ENCODE results near the gene CRISPLD2. TPM values are rescaled to one million over a fixed set of nuclear protein-coding genes. Genes with fewer than 3 reads are reported as not detected.

The CRISPLD2 gene
- total RNA-seq, 4 donors from 2014 or later, result 174 to 411 (median 219) TPM

DNA sequence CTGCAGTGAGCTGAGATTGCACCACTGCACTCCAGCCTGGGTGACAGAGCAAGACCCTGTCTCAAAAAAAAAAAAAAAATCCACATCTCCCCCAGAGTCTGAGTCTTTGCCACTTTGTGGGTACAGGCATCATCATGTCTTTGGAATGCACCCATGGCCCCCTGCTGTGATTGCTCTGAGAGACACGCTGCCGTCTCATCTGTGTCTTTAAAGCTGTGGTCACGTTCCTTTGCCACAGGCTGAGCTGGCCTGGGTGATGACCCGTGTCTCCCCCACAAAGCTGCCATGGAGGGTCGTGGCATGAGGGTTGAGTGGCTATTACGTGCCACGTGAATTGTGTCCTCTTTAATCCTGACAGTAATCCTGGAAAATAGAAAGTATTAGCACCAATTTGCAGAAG, 20.2 kb downstream of the CRISPLD2 start:
- H3K27me3 ChIP-seq, result no peaks in the 10 kb centered on the region

DNA sequence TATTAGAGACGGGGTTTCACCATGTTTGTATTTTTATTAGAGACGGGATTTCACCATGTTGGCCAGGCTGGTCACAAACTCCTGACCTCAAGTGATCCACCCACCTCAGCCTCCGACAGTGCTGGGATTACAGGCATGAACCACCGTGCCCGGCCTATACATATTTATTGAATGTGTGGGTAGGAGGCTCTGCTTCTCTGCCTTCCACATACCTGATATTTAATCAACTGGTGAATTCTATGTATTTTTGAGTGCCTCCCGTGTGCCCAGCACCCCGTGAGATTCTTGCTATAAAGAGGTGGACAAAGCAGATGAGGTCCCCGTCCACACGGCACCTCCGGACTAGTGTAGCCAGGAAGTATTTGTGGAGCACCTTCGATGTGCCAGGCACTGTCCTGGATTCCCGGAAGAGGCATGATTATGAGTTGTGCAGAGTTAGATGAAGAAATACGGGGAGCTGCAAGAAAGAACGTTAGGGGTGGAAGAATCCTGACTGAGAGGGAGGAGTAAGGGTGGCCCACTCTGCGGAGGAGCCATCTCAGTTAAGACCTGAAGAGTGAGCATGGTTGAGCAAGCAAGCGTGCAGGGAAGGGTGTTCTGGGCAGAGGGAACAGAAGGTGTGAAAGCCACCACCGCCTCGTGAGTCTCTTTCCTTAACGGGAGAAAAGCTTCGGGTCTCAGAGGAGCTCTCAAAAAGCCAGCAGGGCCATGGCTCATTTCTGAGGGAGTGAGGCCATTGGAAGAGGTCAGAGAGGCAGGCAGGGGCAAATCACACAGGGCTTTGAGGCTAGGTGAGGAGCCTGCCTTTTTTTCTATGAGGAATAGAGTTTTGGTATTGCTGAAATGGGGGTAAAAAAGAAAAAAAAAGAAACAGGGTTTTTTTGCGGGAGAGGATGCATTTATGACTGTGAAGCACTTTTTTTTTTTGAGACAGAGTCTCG, 21.2 kb downstream of the CRISPLD2 start:
- Histone ChIP-seq H3K27ac (peak overlapping the region in 3 of 4 donors; percentile 48 to 92 (median 71)), H3K27me3 (no peaks in the 10 kb centered on the region), H3K4me1 (peaks cover 4 to 89% (median 45%) of the 10 kb centered on the region in 3 donors), H3K4me3 (no peak overlapping the region), H3K36me3 (peaks cover 0 to 72% of the 10 kb centered on the region in 2 donors), H3K9me3 (no peaks in the 10 kb centered on the region)
- 77 to 90% methylated on average over 8 to 18 of the region's 22 CpGs for whole genome bisulfite sequencing, 2 donors (ENCODE audit: low coverage in 1 of 2)
- TF ChIP-seq, protein P1, sequence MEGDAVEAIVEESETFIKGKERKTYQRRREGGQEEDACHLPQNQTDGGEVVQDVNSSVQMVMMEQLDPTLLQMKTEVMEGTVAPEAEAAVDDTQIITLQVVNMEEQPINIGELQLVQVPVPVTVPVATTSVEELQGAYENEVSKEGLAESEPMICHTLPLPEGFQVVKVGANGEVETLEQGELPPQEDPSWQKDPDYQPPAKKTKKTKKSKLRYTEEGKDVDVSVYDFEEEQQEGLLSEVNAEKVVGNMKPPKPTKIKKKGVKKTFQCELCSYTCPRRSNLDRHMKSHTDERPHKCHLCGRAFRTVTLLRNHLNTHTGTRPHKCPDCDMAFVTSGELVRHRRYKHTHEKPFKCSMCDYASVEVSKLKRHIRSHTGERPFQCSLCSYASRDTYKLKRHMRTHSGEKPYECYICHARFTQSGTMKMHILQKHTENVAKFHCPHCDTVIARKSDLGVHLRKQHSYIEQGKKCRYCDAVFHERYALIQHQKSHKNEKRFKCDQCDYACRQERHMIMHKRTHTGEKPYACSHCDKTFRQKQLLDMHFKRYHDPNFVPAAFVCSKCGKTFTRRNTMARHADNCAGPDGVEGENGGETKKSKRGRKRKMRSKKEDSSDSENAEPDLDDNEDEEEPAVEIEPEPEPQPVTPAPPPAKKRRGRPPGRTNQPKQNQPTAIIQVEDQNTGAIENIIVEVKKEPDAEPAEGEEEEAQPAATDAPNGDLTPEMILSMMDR (IDR thresholded peaks at IDR 0.05), result no peak
- TF ChIP-seq POLR2AphosphoS5 (IDR thresholded peaks at IDR 0.05) (no peak), EP300 (IDR thresholded peaks at IDR 0.05) (no peak), POLR2A (IDR thresholded peaks at IDR 0.05) (no peak)
- no peak for ATAC-seq

More for the DNA sequence above, 20.2 kb downstream of the CRISPLD2 start:
- no peak for ATAC-seq
- Histone ChIP-seq H3K27ac (peak overlapping the region in 2 of 4 donors; percentile 92 to 97), H3K9me3 (no peaks in the 10 kb centered on the region), H3K36me3 (peaks cover 0 to 62% of the 10 kb centered on the region in 2 donors), H3K4me1 (peaks cover 9 to 99% (median 55%) of the 10 kb centered on the region in 3 donors), H3K4me3 (no peak overlapping the region)
- TF ChIP-seq, protein P1 (IDR thresholded peaks at IDR 0.05), result no peak
- TF ChIP-seq POLR2A (IDR thresholded peaks at IDR 0.05) (no peak), POLR2AphosphoS5 (IDR thresholded peaks at IDR 0.05) (no peak), EP300 (IDR thresholded peaks at IDR 0.05) (no peak)
- 87% methylated on average over 4 of the region's 7 CpGs; no CpG with 5 or more reads in 1 of the 2 donors for WGBS, 2 donors (ENCODE audit: low coverage in 1 of 2)

DNA sequence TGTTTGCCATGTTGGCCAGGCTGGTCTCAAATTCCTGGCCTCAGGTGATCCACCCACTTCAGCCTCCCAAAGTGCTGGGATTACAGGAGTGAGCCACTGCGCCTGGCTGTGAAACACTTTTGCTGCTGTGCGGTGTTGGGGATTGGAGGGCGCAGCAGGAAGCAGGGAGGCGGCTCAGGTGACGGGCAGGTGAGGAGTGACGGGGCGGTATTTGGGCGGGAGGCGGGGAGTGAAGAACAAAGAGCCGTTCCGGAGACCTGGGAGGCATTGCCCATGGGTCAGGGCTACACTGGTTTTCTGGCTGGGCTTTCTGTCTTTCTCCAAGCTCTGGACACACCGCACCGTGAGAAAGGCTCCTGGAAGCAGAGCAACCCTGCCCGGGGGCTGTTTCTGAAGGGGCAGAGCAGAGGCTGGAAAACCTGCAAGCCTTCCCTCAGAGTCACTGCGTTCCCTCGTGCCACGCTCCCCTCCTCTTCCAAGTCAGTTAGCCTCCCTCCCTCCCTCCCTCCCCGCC, 22.1 kb downstream of the CRISPLD2 start:
- peak overlapping the region in 3 of 4 donors; percentile 48 to 92 (median 71) for H3K27ac ChIP-seq
- TF ChIP-seq, protein P1 (IDR thresholded peaks at IDR 0.05), result no peak
- TF ChIP-seq POLR2A (IDR thresholded peaks at IDR 0.05) (no peak), POLR2AphosphoS5 (IDR thresholded peaks at IDR 0.05) (no peak), EP300 (IDR thresholded peaks at IDR 0.05) (no peak)
- H3K27me3 ChIP-seq, result no peaks in the 10 kb centered on the region
- ATAC-seq, result no peak
- H3K36me3 ChIP-seq, result peaks cover 0 to 80% of the 10 kb centered on the region in 2 donors
- H3K4me3 ChIP-seq, result no peak overlapping the region
- 29 to 47% methylated on average over 12 to 18 of the region's 18 CpGs for WGBS, 2 donors (ENCODE audit: low coverage in 1 of 2)
- peaks cover 2 to 80% (median 40%) of the 10 kb centered on the region in 3 donors for H3K4me1 ChIP-seq
- no peaks in the 10 kb centered on the region for H3K9me3 ChIP-seq

DNA sequence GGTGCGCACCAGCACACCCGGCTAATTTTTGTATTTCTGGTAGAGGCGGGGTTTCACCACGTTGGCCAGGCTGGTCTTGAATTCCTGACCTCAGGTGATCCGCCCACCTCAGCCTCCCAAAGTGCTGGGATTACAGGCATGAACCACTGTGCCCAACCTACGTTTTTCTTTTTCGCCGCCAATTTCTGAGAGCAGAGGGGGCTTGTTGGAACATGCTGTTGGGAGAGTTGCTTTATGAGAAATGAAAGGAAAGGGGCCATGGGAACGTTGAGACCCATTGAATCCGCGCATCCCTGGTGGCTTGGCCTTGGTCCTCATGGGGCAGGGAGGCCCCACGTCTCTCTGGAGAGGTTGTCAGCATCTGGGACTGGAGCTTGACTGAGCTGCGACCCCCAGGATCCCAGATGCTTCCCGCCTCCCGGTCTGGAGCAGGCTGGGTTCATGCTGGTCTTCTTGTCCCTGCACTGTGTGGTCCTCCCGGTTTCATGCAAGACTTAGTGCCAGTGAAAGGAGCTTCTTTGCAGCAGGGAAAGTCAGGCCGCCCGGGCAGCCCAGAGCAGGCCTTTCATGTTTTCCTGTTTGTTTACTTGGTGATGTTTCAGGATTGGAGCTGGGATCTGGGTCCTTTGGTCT, 22.8 kb downstream of the CRISPLD2 start:
- Histone ChIP-seq H3K4me3 (no peak overlapping the region), H3K36me3 (peaks cover 0 to 88% of the 10 kb centered on the region in 2 donors), H3K27ac (peak overlapping the region in 3 of 4 donors; percentile 48 to 92 (median 72)), H3K27me3 (no peaks in the 10 kb centered on the region), H3K9me3 (no peaks in the 10 kb centered on the region), H3K4me1 (peaks cover 0 to 72% (median 37%) of the 10 kb centered on the region in 3 donors)
- WGBS, 2 donors (ENCODE audit: low coverage in 1 of 2), result 62 to 85% methylated on average over 6 to 8 of the region's 18 CpGs
- TF ChIP-seq, protein P1 (IDR thresholded peaks at IDR 0.05), result no peak
- TF ChIP-seq POLR2AphosphoS5 (IDR thresholded peaks at IDR 0.05) (no peak), EP300 (IDR thresholded peaks at IDR 0.05) (no peak), POLR2A (IDR thresholded peaks at IDR 0.05) (no peak)
- ATAC-seq, result no peak
